GM18519 (cell line): ENCODE measurements around the gene GNPDA2.
A peak's percentile ranks its signal among the peaks of the same experiment; 100 is the strongest.

Experiments
- ATAC-seq: cut with Tn5 transposase; IDR thresholded peaks from one replicate; pipeline ENCODE4 v1.9.1; 2021; ENCODE audit warnings: mild to moderate bottlenecking, moderate library complexity; ENCODE audit not compliant: unreplicated experiment, low FRiP score

Gene GNPDA2

GRCh38 chr4:44684648-44685047 is 41.7 kb downstream of the GNPDA2 start:
- ATAC-seq = no peak

- ATAC-seq = no peak
Observed at GRCh38 chr4:44679060-44679459, 47.3 kb downstream of the GNPDA2 start.

GRCh38 chr4:44678094-44679041 is 48.0 kb downstream of the GNPDA2 start, which contains the start of gene GUF1:
Gene GUF1, plus strand, starts transcription at chr4:44678420. Its CDS starts 203 bp downstream, at chr4:44678623.
- ATAC-seq = peak; percentile 93

DNA sequence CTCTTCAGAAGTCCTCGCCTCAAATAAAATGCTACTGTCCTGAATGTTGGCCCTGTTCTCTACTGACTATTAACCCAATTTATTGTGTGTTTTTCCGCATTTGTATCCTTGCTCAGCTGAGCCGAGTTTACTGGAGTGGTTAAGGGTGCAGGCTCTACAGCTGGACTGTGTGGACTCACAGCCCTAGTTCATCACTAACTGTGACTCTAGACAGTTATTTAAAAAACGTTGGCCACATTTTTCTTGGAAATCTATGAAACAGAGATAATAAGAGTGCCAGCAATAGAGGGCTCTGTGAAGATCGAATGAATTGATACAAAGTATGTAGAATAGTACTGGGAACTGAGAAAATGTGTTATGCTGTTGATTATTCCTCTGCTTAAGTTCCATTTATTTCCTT is 51.0 kb downstream of the GNPDA2 start:
- ATAC-seq = no peak

DNA sequence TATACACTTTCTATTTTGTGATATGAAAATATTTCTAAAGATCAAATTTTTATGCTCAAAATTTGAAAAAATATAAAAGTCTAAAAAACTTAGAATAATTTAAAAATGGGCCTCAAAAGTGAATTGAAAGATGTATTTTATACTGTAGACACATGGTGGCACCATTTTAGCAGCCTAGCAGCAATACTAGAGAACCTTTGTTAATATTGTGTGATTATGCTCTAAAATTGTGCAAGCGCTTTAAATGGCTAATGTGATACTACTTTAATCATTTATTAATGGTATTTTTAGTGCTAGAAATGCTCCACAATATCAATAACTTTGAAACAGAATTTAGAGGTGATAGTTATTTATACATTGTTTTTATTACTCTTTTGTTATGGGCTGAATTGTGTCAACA is 51.9 kb downstream of the GNPDA2 start:
- ATAC-seq = no peak

- ATAC-seq = no peak
Observed at GRCh38 chr4:44671636-44672035, 54.7 kb downstream of the GNPDA2 start.

DNA sequence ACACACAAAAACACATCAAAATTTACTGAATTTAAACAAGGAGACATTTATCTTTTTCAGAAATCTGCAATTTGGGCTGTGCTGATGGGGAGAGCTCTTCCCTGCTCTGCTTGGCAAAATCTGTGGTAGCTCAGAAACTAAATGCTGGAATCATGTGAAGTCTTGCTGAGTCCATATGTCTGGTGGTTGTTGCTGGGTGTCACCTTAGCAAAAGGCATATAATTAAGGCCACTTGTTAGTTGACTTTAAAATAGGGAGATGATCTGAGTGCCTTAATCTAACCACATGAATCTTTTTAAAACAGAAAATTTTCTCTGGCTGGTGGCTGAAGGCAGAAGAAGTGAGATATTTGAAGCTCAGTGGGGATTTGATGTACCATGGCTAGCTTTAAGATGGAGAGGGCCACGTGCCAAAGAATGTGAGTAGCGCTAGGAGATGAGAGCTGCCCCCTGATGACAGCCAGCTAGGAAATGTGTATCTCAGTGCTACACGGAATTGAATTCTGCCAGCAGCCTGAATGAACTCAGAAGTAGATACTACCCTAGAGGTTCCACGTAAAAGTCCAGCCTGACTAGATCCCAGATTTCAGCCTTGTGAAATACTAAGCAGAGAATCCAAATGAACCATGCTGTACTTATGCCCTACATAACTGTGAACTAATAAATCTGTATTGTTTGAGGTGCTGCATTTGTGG is 55.7 kb downstream of the GNPDA2 start:
- ATAC-seq = no peak

DNA sequence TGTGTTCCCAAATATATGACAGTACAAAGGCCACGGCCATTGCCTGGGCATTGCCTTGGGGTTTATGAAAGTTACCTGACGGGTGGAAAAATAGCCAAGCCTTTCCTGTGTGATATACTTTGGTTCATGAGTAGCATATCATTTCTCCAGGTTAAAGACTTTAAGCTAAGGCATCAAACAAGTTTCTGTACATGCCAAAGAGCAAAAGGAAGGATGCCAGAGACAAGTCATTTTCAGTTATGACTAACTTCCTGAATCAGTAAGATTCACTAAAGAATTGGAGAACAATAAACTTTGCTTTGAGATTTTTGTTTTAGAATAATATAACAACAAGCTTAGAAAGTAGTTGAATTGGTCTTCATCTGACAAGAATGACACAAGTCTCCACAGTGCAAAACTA is 57.8 kb downstream of the GNPDA2 start:
- no peak for ATAC-seq

DNA sequence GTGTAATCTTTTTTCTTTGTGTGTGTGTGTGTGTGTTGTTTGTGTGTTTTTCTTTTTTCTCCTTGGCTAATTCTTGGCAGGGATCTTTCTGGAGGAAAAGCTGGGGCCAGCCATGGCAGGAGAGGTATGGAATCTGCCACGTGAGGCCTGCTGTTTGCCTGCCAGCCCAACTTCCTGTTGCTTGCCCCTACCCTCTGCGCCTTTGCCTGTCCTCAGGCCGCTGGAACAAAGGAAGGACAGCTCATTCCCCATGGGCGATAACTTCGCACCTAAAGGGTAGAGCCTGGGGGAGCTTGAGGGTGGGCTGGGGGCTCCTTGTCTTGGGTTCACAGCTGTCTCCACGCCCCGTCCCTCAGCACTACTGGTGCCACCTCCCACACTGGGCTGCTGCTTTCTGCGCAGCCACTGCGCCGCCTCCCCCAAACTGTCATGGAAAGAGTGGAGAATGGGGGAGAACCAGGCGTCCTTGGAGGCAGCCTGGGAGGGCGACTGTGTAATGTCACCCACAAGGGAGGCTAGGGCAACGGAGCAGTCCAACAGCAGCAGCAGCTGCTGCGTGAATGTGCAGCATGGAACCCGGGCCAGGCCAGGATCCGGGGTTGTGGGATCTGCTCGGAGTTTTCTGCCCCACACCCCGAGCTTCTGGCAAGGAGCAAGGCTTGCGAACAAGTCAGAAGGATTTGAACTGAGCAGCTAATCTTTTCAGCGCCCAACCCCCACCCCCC is 62.7 kb downstream of the GNPDA2 start:
- ATAC-seq = no peak

DNA sequence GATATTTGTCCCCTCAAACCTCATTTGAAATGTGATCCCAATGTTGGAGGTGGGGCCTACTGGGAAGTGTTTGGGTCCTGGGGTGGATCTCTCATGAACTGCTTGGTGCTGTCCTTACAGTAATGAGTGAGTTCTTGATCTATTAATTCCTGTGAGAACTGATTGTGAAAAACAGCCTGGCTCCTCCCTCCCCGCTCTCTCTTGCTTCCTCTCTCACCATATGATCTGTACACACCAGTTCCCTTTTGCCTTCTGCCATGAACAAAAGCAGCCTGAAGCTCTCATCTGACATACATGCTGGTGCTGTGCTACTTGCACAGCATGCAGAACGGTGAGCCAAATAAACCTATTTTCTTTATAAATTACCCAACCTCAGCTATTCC is 63.7 kb downstream of the GNPDA2 start:
- peak; percentile 88 for ATAC-seq

- ATAC-seq = no peak
Observed at GRCh38 chr4:44661940-44662622, 64.3 kb downstream of the GNPDA2 start.

DNA sequence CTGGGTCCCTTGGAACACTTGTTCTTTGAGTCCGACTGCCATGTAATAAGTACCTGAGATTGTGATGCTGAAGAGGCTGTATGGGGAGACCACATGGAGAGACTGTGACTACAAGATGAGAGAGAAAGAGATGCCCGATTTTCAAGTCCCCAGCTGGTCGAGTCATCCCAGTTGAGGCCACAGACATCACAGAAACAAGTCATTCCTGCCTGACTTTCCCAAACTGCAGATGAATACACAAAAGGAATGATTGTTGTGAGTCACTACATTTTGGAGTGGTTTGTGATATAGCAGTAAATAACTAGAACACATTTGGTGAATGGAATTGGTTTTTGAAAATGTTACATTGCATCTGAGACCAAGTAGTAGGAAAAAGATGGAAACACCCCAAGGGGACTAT is 66.0 kb downstream of the GNPDA2 start:
- no peak for ATAC-seq

DNA sequence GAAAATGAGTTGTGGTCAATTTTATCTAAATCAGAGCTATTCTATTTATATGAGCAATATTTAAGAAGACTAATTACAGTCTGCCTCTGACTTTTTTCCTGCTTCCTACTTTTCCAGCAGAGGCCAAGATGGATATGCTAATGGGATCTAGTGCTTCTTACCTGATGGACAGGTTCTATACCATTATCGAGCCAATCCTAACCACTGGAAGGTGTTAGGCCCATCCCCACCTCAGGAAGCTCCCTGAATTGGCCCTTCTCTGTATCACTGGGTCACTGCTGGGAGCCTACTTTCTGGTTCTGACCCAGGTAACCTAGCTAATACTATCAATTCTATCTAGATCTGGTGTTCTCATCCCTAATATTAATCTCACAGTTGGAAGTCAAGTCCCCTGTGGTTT is 74.4 kb downstream of the GNPDA2 start:
- no peak for ATAC-seq
